Activated CD4-positive, alpha-beta T cell treated with anti-CD3 and anti-CD28 coated beads, Interleukin-2, amount 50 U/mL, for 48 hours (primary cell): Measurements from ENCODE around the gene CCNT2.
"Not testable (repeated sequence)": the region's sequence is repeated elsewhere in the genome, so short reads cannot be mapped to it uniquely, and the experiment has no call there.

ENCODE experiments used
- DNase-seq, 2 experiments: peaks; one replicate each; pipeline ENCODE4 v3.0.0-alpha.2; 2020

The CCNT2 gene

GRCh38 chr2:134976074-134976702 is 57.6 kb downstream of the CCNT2 start:
- DNase-seq: no peak

DNA sequence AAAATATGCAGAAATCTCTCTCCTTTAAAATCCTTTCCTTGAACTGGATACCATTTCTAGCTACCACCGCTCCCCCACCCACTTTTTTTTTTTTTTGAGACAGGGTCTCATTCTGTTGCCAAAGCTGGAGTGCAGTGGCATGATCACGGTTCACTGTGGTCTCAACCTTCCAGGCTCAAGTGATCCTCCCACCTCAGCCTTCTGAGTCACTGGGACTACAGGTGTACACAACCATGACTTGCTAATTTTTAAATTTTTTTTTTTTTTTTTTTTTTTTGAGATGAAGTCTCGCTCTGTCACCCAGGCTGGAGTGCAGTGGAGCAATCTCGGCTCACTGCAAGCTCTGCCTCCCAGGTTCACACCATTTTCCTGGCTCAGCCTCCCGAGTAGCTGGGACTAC is 58.5 kb downstream of the CCNT2 start:
- DNase-seq: not testable (repeated sequence)

DNA sequence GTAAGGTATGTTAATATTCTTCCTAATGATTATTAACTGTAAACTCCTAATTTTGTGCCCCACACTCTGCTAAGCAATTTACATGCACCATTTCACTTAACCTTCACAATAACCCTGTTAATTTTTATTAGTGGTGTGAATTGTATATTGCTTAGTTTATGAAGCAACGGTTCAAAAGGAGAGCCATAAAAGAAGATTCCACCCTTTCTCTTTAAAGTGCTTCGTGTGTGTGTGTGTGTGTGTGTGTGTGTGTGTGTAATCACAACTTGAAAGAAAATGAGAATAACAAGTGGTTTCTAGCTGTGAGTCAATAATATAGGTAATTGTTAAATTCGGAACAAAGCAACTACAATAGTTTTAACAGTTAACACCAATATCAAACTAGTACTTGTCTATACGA is 60.6 kb downstream of the CCNT2 start:
- no peak for DNase-seq

DNA sequence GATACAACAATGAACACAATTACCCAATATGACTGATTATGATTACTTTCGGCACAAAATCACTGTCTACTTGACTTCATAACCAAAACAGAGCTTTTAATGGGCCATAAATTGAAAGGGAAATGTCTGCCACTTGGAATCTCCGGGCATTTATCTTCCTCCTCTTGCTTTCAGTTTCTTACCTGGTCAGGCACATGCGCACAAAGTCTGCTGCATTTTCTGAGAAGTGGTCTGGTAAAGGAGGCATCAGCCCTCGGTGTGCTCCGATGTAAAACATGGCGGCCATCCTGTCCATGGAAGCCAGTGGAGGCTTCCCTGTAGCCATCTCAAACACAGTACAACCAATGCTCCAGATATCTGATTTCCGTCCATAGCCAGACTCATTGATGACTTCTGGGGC is 62.0 kb downstream of the CCNT2 start:
- no peak for DNase-seq

DNA sequence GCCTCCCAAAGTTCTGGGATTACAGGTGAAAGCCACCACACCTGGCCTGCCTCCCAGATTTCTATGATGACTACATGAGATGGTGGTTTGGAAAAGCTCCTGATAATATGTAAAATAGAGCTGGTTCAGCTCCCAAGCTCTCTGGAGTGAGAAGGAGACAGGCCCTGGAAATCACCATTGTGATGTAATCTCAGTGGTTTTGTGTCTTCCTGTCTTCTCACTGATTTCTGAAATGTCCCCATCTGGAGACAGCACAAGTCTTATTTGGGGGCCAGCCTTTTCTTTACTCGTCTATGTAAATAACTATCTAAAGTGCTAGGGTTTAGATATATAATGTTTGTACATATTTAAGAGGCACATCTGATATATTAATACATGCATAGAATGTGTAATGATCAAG is 64.0 kb downstream of the CCNT2 start:
- no peak for DNase-seq

GRCh38 chr2:134985061-134985460 is 66.4 kb downstream of the CCNT2 start:
- DNase-seq: no peak

DNA sequence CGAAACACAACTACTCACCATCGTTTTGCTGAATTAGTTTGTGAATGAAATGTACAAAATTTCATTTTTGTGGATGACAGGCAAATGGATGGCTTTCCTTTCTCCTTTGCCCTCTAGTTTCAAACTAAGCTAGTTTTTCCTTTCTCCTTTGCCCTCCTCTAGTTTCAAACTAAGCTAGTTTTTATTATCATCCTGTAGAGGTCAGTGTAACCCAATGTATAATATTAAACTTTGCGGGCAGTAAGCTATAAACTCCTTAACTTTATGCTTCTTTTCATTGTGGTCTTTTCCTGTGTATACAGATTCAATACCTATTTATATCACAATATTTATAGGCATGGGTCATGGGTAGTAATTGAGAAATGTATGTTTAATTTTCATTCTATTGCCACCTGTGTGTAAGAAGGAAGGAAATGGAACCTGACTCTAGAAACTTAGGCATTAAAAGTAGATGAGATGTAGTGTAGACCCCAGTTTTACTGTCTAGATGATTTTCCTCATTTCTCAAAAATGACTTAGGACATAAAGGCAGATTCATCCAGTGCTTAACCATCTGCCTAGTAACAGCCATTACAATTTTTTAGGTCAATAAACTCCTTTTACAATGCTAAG is 70.5 kb downstream of the CCNT2 start:
- DNase-seq: no peak

- DNase-seq: no peak
Observed at GRCh38 chr2:134999521-134999920, 80.9 kb downstream of the CCNT2 start.

DNA sequence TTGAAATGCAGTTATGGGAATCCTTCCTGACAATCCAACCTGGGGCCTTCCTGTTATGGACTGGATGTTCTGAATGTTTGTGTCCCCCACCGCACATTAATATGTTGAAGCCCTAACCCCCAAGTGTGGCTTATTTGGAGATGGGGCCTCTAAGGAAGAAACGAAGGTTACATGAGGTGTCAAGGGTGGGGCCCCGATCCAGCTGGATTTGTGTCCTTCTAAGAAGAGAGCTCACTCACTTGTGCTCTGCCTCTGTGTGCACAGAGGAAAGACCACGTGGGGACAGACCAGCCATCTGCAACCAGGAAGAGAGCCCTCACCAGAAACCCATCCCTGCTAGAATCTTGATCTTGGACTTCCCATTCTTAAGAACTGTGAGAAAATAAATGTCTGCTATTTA is 84.2 kb downstream of the CCNT2 start:
- no peak for DNase-seq

GRCh38 chr2:135004005-135004746 is 85.6 kb downstream of the CCNT2 start:
- DNase-seq: peak; percentile 74 to 81

DNA sequence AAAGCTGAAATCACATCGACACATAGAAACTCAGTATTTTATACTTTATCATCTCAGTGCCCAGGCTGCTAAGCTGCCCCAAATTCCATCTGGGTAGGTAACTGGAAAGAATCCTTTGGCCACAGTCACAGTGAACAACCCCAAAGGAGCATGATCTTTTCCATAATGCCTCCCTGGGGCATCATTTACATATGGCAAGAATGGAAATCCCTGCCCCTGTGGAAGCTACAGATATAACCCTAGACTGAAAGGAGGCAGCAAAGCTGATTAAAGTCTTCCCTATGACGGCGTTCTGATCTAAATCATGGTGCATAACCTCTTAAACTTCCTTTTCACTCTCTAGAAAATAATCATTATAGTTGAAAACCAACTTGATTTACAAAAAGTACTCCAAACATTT is 87.1 kb downstream of the CCNT2 start:
- no peak for DNase-seq
